Natural killer cell (primary cell): ENCODE data around the gene MAPK1. TPM values are rescaled to one million over a fixed set of nuclear protein-coding genes. Genes with fewer than 3 reads are reported as not detected.
"Not testable (repeated sequence)": the region's sequence is repeated elsewhere in the genome, so short reads cannot be mapped to it uniquely, and the experiment has no call there.

ENCODE experiments used
- ATAC-seq, 3 donors: fragments of 150-1000 bp in 2 of 3; fragments of 200-7000 bp in 1 of 3; cut with Tn5 transposase; 1 replicate in 1 of 3; 2 replicates in 2 of 3; pipeline ENCODE4 v1.10.0; 2021; ENCODE audit warnings: mild to moderate bottlenecking in 2 of 3, moderate library complexity in 2 of 3
- DNase-seq, 2 donors: peaks; one replicate each; pipeline versions ENCODE4 v3.0.0 to v3.0.0-alpha.2; 2013 to 2021; ENCODE audit warnings: mixed read lengths in 1 of 2
- H3K27ac ChIP-seq: one replicate; pipeline ENCODE4 v1.5.1; 2013; ENCODE audit warnings: mild to moderate bottlenecking, low read length
- H3K27me3 ChIP-seq: one replicate; pipeline ENCODE4 v1.6.1; 2013; ENCODE audit warnings: low read length; ENCODE audit not compliant: control insufficient read depth, insufficient read depth
- H3K36me3 ChIP-seq: one replicate; pipeline ENCODE4 v1.6.1; 2013; ENCODE audit warnings: low read length; ENCODE audit not compliant: control insufficient read depth, insufficient read depth
- H3K4me1 ChIP-seq: one replicate; pipeline ENCODE4 v1.6.1; 2013; ENCODE audit warnings: low read length; ENCODE audit not compliant: control insufficient read depth, insufficient read depth
- H3K4me3 ChIP-seq: one replicate; pipeline ENCODE4 v1.5.1; 2013; ENCODE audit warnings: low read length
- H3K9me3 ChIP-seq: one replicate; pipeline ENCODE4 v1.6.1; 2013; ENCODE audit warnings: low read length; ENCODE audit not compliant: control insufficient read depth, insufficient read depth
- H3K27ac Mint-ChIP-seq, 2 donors: one replicate each; pipeline ENCODE4 v1.8.0; 2022; ENCODE audit warnings: mild to moderate bottlenecking in 2 of 2, mixed read lengths in 2 of 2, moderate library complexity in 1 of 2
- H3K27me3 Mint-ChIP-seq, 2 donors: one replicate each; pipeline ENCODE4 v1.8.0; 2022; ENCODE audit warnings: low read depth in 2 of 2, mixed read lengths in 2 of 2
- H3K36me3 Mint-ChIP-seq: one replicate; pipeline ENCODE4 v1.8.0; 2022; ENCODE audit warnings: mixed read lengths
- H3K4me1 Mint-ChIP-seq, 2 donors: one replicate each; pipeline ENCODE4 v1.8.0; 2022; ENCODE audit warnings: mixed read lengths in 2 of 2
- H3K4me3 Mint-ChIP-seq: one replicate; pipeline ENCODE4 v1.8.0; 2022; ENCODE audit warnings: mild to moderate bottlenecking, moderate library complexity, mixed read lengths
- H3K9me3 Mint-ChIP-seq, 2 donors: one replicate each; pipeline ENCODE4 v1.8.0; 2022; ENCODE audit warnings: mixed read lengths in 2 of 2
- CTCF ChIP-seq: fragments of 200-600 bp; IDR thresholded peaks from one replicate; pipeline ENCODE4 v1.8.0; 2022; ENCODE audit warnings: antibody characterized with exemption
- WGBS: methylation state at CpG from one replicate; pipeline ENCODE4 v1.1.7; 2013; ENCODE audit warnings: missing lambda C conversion rate; ENCODE audit not compliant: insufficient coverage; 5-methylcytosine and 5-hydroxymethylcytosine counted together
- intact Hi-C: fragments of 100-400 bp; cut with micrococcal nuclease; formaldehyde crosslinking; loops from one replicate; pipeline ENCODE4 v1.14.2; 2022
- total RNA-seq, 4 donors: library from RNA; stranded (reverse); fragments of 120-200 nt in 1 of 4; gene quantifications; one replicate each; pipeline versions ENCODE4 v1.2.3 to v1.2.4, GENCODE V29; 2013 to 2022

MAPK1 gene
- total RNA-seq, 3 donors from 2014 or later (not counting 1 experiment from before 2014, with no cell fraction given): 189 to 246 (median 214) TPM

GRCh38 chr22:21796231-21796630, 71.2 kb downstream of the MAPK1 start:
- Mint-ChIP-seq H3K4me1 (peaks cover 14 to 17% of the 10 kb centered on the region in 2 donors), H3K36me3 (no peaks in the 10 kb centered on the region), H3K27ac (peak overlapping the region; percentile 43 to 63), H3K27me3 (no peaks in the 10 kb centered on the region), H3K9me3 (no peaks in the 10 kb centered on the region), H3K4me3 (no peak overlapping the region)
- Histone ChIP-seq H3K36me3 (peaks cover 49% of the 10 kb centered on the region), H3K9me3 (no peaks in the 10 kb centered on the region), H3K27ac (no peak overlapping the region), H3K4me3 (no peak overlapping the region), H3K4me1 (peaks cover 1% of the 10 kb centered on the region), H3K27me3 (no peaks in the 10 kb centered on the region)
- intact Hi-C loops: no loop called here
- DNase-seq (no peak), ATAC-seq (no peak)
- 95% methylated on average over 3 of the region's 3 CpGs for WGBS
- no peak for TF ChIP-seq CTCF

GRCh38 chr22:21793716-21794115, 73.7 kb downstream of the MAPK1 start:
- DNase-seq, intact Hi-C loops, H3K4me3 ChIP-seq, H3K9me3 ChIP-seq, ATAC-seq, H3K4me1 ChIP-seq, H3K27ac Mint-ChIP-seq, H3K27me3 ChIP-seq, H3K9me3 Mint-ChIP-seq, H3K4me3 Mint-ChIP-seq, H3K27me3 Mint-ChIP-seq, H3K27ac ChIP-seq, H3K36me3 Mint-ChIP-seq: not testable (repeated sequence)
- peaks cover 32% of the 10 kb centered on the region for H3K36me3 ChIP-seq
- 100% methylated on average over 9 of the region's 10 CpGs for WGBS
- H3K4me1 Mint-ChIP-seq: peaks cover 15 to 17% of the 10 kb centered on the region in 2 donors

GRCh38 chr22:21791635-21792625, 75.5 kb downstream of the MAPK1 start:
- Mint-ChIP-seq H3K27me3 (no peaks in the 10 kb centered on the region), H3K36me3 (peaks cover 6% of the 10 kb centered on the region), H3K4me3 (no peak overlapping the region), H3K9me3 (no peaks in the 10 kb centered on the region), H3K27ac (peak overlapping the region; percentile 43 to 45), H3K4me1 (peaks cover 15 to 17% of the 10 kb centered on the region in 2 donors)
- 67% methylated on average over 4 of the region's 11 CpGs for WGBS
- H3K4me3 ChIP-seq: no peak overlapping the region
- H3K9me3 ChIP-seq: no peaks in the 10 kb centered on the region
- no peak for TF ChIP-seq CTCF
- H3K27me3 ChIP-seq: no peaks in the 10 kb centered on the region
- ATAC-seq: peak in 2 of 3 donors; percentile 35 to 49
- H3K36me3 ChIP-seq: peaks cover 34% of the 10 kb centered on the region
- DNase-seq: no peak
- no peak overlapping the region for H3K27ac ChIP-seq
- intact Hi-C loops: no loop called here
- peaks cover 6% of the 10 kb centered on the region for H3K4me1 ChIP-seq

GRCh38 chr22:21790849-21791610, 76.4 kb downstream of the MAPK1 start:
- H3K27ac Mint-ChIP-seq: peak overlapping the region; percentile 43 to 45
- DNase-seq, H3K4me3 Mint-ChIP-seq: not testable (repeated sequence)

More at GRCh38 chr22:21790849-21791610, 76.4 kb downstream of the MAPK1 start:
- 88% methylated on average over 11 of the region's 11 CpGs for WGBS
- ATAC-seq, H3K27me3 ChIP-seq, H3K9me3 Mint-ChIP-seq, intact Hi-C loops, H3K27me3 Mint-ChIP-seq, H3K4me1 ChIP-seq, H3K36me3 Mint-ChIP-seq, H3K9me3 ChIP-seq, H3K4me3 ChIP-seq: not testable (repeated sequence)
- H3K36me3 ChIP-seq: peaks cover 30% of the 10 kb centered on the region
- H3K4me1 Mint-ChIP-seq: peaks cover 10 to 12% of the 10 kb centered on the region in 2 donors
- peak overlapping the region; percentile 35 for H3K27ac ChIP-seq
